HG03064 (cell line): ENCODE measurements around the gene LOXL4.

Experiments
- ATAC-seq: cut with Tn5 transposase; IDR thresholded peaks from one replicate; pipeline ENCODE4 v1.9.1; 2021; ENCODE audit warnings: low read depth; ENCODE audit not compliant: unreplicated experiment

The LOXL4 gene

DNA sequence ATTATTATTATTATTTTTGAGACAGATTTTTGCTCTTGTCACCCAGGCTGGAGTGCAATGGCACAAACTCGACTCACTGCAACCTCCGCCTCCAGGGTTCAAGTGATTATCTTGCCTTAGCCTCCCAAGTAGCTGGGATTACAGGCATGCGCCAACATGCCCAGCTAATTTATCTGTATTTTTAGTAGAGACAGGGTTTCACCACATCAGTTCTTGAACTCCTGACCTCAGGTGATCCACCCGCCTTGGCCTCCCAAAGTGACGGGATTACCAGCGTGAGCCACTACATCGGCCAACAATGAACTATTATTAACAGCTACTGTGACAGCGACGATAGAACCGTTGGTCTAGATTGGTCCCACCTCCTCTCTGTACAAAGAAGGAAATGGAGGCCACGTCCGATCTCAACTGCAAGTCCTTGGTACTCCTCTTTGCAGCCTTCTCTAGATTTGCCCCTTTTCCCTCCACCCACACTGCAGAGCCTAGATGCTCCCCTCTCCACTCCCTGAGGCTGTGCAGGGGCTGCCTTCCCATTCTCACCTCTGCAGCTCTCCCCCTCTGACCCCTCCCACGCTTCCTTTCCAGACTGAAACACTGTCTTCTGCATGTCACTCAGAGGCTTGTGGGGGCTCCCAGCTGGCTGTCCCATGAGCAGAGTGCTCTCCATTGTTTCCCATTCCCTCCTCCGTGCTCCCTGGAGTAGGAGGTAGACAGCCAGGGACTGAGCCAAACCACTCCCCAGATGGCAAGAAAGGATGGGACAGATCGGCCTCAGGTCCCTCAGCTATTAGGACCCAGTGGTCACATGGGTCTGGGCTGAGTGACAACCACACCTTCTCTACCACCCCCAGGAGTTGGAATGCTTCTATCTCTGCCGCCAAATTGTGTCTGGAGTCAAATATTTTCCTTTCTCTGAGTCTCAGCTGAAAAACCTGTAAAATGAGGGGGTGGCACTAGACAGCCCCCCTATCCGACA lies 2.3 kb downstream of the LOXL4 start:
- ATAC-seq, result no peak

DNA sequence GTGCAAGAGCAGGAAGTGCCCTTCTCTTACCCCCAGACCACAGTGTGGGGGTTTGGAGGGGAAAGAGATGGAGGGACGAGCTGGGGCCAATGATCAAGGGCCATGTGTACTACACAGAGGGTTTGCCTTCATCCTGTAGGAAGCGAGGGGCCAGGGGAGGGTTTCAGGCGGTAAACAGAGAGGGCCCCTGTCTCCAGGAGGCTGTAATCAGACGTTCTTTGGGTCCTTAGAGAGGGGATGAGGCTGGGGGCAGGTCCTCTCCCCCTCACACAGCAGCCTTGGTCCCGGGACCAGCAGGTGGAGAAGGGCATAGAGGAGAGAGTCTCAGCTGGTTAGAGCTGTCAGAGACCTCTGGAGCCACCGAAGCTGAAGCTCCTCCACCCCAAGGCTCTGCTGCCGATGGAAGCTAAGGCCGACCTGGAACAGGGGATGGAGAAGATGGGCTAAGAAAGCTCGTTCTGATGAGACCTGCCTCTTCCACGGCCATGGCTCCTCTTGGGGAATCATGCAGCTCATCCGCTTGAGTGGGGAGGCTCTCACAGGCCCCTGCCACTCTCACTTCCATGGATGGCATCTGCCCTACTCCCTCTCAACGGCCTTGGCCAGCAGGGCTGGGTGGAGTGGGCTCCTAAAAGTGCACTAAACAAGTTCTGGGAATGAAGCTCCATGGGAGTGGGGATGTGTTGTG lies 3.5 kb downstream of the LOXL4 start:
- no peak for ATAC-seq

DNA sequence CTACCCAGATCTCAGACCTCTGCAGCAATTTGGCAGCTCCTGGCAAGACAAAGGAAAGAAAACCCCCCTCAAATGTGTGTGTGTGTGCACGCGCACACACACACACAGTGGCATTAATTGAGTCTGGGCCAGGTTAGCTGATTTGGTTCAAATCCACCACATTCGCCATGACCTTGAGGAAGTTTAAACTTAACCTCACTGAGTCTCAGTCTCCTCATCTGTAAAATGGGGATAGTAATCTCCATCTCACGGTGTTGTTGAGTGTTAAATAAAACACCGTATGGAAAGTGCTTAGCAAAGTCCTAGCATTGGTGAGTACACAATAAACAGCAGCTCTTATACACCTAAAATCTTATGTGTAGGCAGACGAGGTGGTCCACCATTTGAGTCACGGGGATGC lies 4.9 kb downstream of the LOXL4 start:
- no peak for ATAC-seq

DNA sequence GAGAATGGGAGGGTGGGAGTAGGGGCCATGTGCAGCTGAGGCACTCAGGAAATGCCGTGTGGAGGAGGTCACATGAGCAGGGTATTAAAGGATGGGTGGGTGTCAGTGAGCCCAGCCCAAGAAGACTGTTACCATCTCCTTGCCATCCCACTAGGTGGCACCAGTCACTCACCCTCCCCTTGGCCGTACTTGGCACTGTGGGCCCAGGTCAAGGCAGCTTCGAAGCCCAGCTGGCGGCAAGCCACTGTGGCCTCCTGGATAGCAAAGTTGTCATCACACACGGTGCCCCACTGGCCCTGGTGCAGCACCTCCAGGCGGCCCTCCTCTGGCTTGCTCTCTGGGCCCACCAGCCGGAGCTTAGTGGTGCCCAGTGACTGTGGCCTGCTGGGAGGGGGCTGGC lies 5.4 kb downstream of the LOXL4 start:
- ATAC-seq, result no peak

DNA sequence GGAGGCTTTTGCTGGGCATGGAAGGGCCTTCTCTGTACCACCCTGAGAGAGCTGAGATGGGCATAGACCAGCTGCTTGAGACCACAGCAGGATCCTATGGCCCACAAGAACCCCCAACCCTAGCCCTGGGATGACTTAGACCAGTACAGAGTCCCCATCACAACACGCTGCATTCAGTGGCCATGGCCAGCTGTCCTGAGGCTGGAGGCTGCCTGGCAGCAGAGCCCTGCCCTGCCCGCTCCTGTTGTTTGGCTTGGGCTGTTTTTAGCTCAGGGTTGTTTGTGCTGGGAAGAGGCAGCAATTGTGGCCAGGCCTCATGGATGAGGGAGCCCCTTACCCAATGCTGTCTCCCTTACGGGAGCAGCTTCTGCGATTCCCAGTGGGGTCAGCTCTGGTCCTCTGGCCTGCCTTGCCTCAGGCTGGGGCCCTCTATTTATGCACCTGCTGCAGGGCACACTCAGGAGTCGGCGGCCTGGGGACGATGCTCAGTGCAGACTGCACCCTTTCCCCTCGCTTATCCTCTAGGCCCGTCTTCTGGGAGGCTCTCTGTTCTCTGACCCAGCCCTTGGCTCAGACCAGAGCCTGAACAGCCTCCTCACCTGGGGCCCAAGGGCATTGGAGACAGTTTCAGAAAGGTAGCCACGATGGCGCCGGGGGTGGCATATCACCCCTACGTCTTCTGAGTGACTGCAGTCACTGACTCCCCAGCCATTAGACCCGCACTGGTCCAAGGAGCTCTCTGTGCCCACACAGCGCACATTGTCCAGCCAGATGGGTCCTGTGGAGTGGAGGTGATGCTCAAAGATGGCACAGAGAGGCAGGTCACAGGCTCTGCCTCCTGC lies 6.3 kb downstream of the LOXL4 start:
- no peak for ATAC-seq

DNA sequence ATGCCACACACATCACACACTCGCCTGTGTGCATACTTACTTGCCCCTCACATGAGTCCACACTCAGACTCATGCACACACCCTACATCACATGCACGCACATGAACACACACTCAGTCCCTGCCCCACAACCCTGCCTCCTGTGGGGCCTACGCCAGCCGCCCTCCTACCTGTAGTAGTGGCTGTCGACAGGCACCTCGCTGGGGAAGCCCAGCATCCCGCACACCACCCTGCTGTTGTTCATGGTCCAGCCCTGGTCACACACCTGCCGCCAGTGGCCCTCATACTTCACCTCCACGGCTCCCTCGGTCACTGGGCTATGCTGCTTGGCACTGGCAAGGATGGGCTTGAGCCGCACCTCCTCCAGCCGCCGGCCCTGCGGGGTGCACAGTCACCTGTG lies 7.2 kb downstream of the LOXL4 start:
- no peak for ATAC-seq

GRCh38 chr10:98260350-98260749 lies 7.6 kb downstream of the LOXL4 start:
- no peak for ATAC-seq

DNA sequence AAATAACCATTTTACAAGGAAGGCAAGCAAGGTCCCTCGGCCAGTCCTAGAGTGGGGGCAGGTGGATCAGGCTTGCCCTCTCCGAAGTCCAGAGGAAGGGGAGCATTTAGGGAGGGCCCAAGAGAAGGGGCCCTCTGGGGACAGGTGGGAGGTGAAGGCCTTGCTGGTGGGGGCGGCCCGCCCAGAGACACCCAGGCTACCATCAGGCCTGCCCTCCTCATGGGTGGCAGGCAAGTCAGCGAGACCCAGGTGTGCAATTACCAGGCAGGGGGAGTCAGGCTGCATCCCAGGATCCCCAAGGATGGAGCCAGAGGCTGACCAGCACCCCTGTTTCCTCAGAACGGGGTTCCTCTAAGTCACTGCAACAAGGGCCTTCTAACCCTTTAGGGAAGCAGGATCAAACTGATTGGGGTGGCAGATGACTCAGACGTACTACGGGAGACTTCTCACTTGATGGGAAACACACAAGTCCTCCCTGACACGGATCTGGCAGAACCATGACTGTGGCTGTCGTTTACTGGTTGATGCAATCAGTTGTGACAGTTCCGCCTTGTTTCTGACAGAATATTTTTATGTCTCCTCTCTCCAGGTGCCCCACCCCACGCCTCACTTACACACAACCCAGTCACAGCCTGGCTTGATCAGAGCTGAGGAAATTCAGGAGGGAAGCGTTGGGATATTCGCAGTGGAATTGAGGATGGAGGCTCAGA lies 8.2 kb downstream of the LOXL4 start:
- ATAC-seq, result no peak

DNA sequence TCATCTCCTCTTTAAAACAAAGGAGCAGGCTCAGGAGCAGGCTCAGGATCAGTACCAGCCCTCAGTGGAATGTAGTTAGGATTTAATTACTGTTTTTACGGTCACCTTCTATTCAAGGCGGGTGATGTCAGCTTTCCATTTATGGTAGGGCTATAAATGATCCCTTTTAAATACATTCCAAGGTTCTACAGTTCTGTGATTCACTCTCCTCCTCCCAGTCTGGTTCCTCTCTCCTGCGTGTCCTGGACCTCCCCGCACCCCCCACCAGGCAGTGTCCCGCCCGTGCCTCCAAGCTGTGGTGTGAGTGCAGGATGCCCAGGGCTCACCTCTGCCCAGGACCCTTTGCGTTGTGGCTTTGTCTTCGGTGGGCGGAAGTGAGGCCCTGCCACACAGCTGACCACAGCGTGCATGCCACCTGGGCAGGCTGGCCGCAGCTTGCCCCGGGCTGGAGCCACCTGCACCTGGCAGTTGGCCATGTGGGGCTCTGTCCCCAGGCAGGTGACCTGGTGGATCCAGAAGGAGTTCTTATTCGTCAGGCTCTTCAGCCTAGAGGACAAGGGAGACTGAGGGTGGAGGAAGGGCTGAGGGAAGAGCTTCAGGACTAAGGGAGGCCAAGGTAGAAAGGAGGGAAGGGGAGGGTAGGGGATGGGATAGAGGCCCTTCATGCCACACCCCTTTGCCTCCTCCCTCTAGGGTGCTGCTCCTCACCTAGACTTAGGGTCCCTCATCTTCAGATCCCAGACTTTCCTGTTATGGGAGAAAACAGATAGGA lies 9.1 kb downstream of the LOXL4 start:
- no peak for ATAC-seq

DNA sequence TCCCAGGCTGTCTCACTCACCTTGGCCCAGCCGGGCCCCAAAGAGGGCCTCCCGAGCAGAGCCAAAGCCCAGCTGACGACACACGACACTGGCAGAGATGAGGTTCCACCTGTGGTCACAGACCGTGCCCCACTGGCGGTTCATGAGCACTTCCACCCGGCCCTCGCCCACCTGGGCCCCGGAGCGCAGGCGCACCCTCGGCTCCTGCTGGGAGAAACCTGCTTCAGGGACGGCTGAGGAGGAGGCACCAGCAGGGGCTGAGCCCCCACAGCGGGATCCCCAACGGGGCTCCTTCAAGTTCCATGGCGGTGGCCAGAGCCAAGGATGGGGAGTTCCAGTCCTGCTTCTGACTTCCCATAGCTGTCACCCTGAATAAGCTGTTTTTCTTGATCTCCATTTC lies 10.0 kb downstream of the LOXL4 start:
- no peak for ATAC-seq

GRCh38 chr10:98257198-98257597 lies 10.8 kb downstream of the LOXL4 start:
- no peak for ATAC-seq

DNA sequence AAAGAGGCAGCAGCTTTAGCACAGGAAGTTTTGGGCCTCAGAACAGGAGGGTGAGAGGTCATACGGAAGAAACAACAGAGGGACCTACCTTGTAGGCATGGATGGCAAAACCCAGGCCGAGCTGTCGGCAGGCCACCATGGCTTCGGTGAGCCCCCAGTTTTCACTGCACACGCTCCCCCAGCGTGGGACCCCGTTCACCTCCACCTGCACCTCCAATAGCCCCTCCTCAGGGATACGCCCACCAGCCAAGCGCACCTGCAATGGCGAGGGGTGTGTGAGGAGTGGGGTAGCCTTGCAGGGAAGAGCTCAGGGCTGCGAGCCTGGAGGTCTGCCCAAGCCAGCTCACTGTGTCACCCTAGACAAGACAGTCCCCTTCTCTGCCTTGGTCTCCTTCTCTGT lies 11.3 kb downstream of the LOXL4 start:
- no peak for ATAC-seq

DNA sequence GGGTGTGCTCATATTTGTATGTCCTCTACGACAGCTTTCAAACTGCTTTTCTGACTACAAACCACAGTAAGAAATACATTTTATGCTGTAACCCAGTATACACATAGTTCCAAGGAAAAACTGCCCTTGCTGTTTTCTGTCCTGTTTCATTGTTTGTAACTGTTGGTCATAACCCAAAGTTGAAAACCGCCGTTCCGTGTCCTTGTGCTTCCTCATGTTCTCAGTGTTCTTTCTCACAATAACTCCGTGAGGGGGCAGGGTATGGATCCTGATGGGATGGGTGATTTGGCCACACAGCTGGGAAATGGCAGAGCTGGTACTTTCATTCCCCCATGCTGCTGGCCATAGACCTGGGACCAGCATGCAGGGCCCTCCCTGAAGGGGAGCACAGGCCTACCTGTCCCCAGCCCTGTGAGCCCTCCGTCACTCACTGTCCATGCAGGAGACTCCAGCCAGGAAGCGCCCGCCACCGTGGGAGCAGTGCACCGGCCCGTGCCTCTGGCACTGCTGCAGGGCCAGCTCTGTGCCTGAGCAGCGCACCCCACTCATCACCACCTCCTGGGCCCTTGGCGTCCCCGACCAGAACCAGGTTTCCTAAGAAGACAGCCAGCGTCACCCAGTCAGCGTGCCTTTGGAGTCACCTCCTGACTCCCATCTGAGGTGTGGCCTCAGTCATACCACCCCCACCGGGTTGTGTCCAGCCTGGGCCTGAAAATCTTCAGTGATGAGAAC lies 12.7 kb downstream of the LOXL4 start:
- ATAC-seq, result no peak

- ATAC-seq, result no peak
Observed at GRCh38 chr10:98254234-98254974, 13.6 kb downstream of the LOXL4 start.

- no peak for ATAC-seq
Observed at GRCh38 chr10:98253499-98253898, 14.5 kb downstream of the LOXL4 start.

- no peak for ATAC-seq
Observed at GRCh38 chr10:98252464-98252863, 15.5 kb downstream of the LOXL4 start.

GRCh38 chr10:98251399-98251798 lies 16.6 kb downstream of the LOXL4 start:
- no peak for ATAC-seq

- ATAC-seq, result no peak
Observed at GRCh38 chr10:98249134-98249533, 18.9 kb downstream of the LOXL4 start.
